ENCODE data around the gene PRSS50.
"Not testable (repeated sequence)": the region's sequence is repeated elsewhere in the genome, so short reads cannot be mapped to it uniquely, and the experiment has no call there.

Gene PRSS50

GRCh38 chr3:46717447-46718231 is at the start of gene PRSS50:
PRSS50 (minus strand) TSS chr3:46717869; CDS start chr3:46717824, 45 bp downstream.
- no peak for DNase-seq

GRCh38 chr3:46764206-46764605 is 46.5 kb upstream of the PRSS50 start:
- no peak for DNase-seq

- no peak for DNase-seq
Measured at GRCh38 chr3:46763178-46763577, 45.5 kb upstream of the PRSS50 start.

- DNase-seq = no peak
Measured at GRCh38 chr3:46759239-46760167, 41.8 kb upstream of the PRSS50 start.

GRCh38 chr3:46756642-46757041 is 39.0 kb upstream of the PRSS50 start:
- DNase-seq = no peak

- no peak for DNase-seq
Measured at GRCh38 chr3:46755646-46756045, 38.0 kb upstream of the PRSS50 start.

- not testable (repeated sequence) for DNase-seq
Measured at GRCh38 chr3:46753127-46753526, 35.5 kb upstream of the PRSS50 start.

GRCh38 chr3:46750555-46751038 is 32.9 kb upstream of the PRSS50 start:
- no peak for DNase-seq

- no peak for DNase-seq
Measured at GRCh38 chr3:46749129-46749528, 31.5 kb upstream of the PRSS50 start.

- no peak for DNase-seq
Measured at GRCh38 chr3:46748170-46748569, 30.5 kb upstream of the PRSS50 start.

GRCh38 chr3:46746711-46747110 is 29.0 kb upstream of the PRSS50 start:
- DNase-seq = no peak

- no peak for DNase-seq
Measured at GRCh38 chr3:46742992-46743585, 25.4 kb upstream of the PRSS50 start.

- DNase-seq = not testable (repeated sequence)
Measured at GRCh38 chr3:46739565-46739964, 21.9 kb upstream of the PRSS50 start.

GRCh38 chr3:46737329-46737731 is 19.7 kb upstream of the PRSS50 start:
- DNase-seq = no peak

GRCh38 chr3:46736006-46736872 is 18.6 kb upstream of the PRSS50 start:
- DNase-seq = no peak

- DNase-seq = no peak
Measured at GRCh38 chr3:46734773-46735172, 17.1 kb upstream of the PRSS50 start.

GRCh38 chr3:46733026-46733800 is 15.5 kb upstream of the PRSS50 start:
- DNase-seq = no peak

GRCh38 chr3:46731795-46732194 is 14.1 kb upstream of the PRSS50 start:
- DNase-seq = no peak

GRCh38 chr3:46730819-46731218 is 13.2 kb upstream of the PRSS50 start:
- DNase-seq = no peak

GRCh38 chr3:46729038-46729437 is 11.4 kb upstream of the PRSS50 start:
- DNase-seq = no peak

GRCh38 chr3:46725621-46726314 is 8.1 kb upstream of the PRSS50 start:
- DNase-seq = no peak
